IPS-NIHi7 (cell line): Measurements from ENCODE around the gene JRKL.
A peak's percentile ranks its signal among the peaks of the same experiment; 100 is the strongest.
"Not testable (repeated sequence)": the region's sequence is repeated elsewhere in the genome, so short reads cannot be mapped to it uniquely, and the experiment has no call there.

Source experiments
- DNase-seq: peaks from one replicate; pipeline ENCODE4 v3.0.0; 2012; ENCODE audit warnings: mixed read lengths; ENCODE audit errors: extremely low spot score

Gene JRKL

GRCh38 chr11:96393753-96394348, 4.0 kb downstream of the JRKL start:
- DNase-seq, result peak; percentile 13

- no peak for DNase-seq
These were observed 5.0 kb downstream of the JRKL start for GRCh38 chr11:96394773-96395172.

- no peak for DNase-seq
These were observed 6.8 kb downstream of the JRKL start for GRCh38 chr11:96396637-96397036.

GRCh38 chr11:96397863-96398262, 8.1 kb downstream of the JRKL start:
- DNase-seq, result no peak

- no peak for DNase-seq
These were observed 10.9 kb downstream of the JRKL start for GRCh38 chr11:96400697-96401096.

- not testable (repeated sequence) for DNase-seq
These were observed 21.6 kb downstream of the JRKL start for GRCh38 chr11:96411412-96411811.

GRCh38 chr11:96412761-96413381, 23.1 kb downstream of the JRKL start:
- DNase-seq, result no peak

GRCh38 chr11:96413408-96413807, 23.6 kb downstream of the JRKL start:
- no peak for DNase-seq

- DNase-seq, result no peak
These were observed 34.9 kb downstream of the JRKL start for GRCh38 chr11:96424693-96425092.

- no peak for DNase-seq
These were observed 40.9 kb downstream of the JRKL start for GRCh38 chr11:96430668-96431067.

GRCh38 chr11:96432654-96433053, 42.8 kb downstream of the JRKL start:
- not testable (repeated sequence) for DNase-seq
